ENCODE results near the gene ATG9B.

Gene ATG9B

DNA sequence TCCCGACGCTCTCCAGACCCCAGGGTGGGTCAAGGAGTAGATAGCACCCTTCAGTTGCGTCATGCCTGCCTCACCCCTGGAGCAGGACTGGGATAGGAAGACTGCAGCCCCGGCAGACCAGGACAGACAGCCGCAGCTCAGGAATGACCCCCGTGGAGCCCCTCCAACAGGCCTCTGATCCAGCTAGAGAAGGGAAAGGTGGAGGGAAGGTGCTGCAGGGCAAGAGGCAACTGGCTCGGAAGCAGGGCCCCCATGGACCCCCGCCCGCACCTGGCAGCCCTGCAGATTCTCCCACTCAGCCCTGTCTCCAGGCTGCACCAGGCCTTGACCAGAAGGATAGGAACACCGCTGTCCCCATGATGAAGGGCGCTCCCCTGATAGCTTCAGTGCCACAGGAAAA lies 53.9 kb downstream of the ATG9B start:
- peaks cover 69% of the 10 kb centered on the region for H3K27me3 ChIP-seq (replicated peaks)
- H3K27ac ChIP-seq: no peak overlapping the region
- TF ChIP-seq, protein P1, sequence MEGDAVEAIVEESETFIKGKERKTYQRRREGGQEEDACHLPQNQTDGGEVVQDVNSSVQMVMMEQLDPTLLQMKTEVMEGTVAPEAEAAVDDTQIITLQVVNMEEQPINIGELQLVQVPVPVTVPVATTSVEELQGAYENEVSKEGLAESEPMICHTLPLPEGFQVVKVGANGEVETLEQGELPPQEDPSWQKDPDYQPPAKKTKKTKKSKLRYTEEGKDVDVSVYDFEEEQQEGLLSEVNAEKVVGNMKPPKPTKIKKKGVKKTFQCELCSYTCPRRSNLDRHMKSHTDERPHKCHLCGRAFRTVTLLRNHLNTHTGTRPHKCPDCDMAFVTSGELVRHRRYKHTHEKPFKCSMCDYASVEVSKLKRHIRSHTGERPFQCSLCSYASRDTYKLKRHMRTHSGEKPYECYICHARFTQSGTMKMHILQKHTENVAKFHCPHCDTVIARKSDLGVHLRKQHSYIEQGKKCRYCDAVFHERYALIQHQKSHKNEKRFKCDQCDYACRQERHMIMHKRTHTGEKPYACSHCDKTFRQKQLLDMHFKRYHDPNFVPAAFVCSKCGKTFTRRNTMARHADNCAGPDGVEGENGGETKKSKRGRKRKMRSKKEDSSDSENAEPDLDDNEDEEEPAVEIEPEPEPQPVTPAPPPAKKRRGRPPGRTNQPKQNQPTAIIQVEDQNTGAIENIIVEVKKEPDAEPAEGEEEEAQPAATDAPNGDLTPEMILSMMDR (IDR thresholded peaks at IDR 0.05; ENCODE audit: low read depth, low read length, missing control alignments): no peak
- in situ Hi-C loops (cut with HindIII; ENCODE audit: low pct_ligation_motif_present, low sequenced_read_pairs): no loop called here
- DNase-seq: no peak
- H3K36me3 ChIP-seq (replicated peaks): no peaks in the 10 kb centered on the region
- H3K4me3 ChIP-seq (ENCODE audit: low read depth, low read length): no peak overlapping the region

DNA sequence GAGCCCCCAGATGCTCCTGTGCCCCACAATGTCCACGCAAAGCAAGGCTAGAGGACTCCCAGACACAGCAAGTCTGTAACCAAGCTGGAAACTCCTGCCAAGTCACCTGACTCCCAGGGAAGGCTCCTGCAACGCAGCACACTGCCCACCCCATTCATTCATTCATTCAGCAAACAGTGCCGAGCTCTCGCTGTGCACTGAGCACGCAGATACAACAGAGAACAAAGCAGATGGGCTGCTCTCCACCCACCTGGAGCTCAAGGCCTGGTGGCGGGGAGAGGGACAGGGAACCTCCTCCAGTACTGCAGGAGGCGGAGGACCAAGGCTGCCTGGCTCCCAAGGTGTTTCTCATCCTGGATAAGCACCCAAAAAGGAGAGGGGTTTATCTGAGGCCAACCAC lies 54.8 kb downstream of the ATG9B start:
- Histone ChIP-seq H3K27ac (no peak overlapping the region), H3K27me3 (replicated peaks) (peaks cover 65% of the 10 kb centered on the region), H3K4me3 (ENCODE audit: low read depth, low read length) (no peak overlapping the region), H3K36me3 (replicated peaks) (no peaks in the 10 kb centered on the region)
- TF ChIP-seq, protein P1 (IDR thresholded peaks at IDR 0.05; ENCODE audit: low read depth, low read length, missing control alignments): no peak
- in situ Hi-C loops (cut with HindIII; ENCODE audit: low pct_ligation_motif_present, low sequenced_read_pairs): no loop called here
- DNase-seq: no peak

DNA sequence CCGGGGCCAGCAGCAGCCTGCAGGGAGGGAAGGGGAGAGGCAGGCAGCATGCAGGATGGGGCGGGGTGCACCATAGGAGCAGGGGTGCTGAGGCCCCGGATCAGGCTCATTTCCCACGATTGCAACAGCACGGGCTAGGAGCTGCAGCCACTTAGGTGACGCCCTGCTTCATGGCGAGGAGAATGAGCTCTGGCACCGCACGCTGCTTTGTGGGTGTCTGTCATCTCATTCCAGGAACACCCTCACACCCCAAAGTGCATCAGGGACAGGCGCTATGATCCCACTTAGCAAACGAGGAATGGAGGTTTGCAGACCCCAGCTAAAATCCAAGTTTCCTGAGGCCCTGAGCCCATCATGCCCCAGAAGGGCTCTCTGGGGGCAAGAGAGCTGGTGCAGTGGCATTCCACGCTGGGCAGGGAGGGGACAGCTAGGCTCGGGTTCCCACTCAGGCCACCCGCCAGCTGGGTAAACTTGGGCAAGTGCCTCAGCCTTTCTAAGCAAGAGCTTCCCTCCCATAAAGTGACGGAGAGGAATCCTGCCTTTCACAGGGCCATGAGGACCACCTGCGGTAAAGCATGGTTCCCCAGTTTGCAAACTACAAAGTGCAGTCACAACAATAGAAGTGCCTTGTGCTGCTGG lies 55.4 kb downstream of the ATG9B start:
- TF ChIP-seq, protein P1 (IDR thresholded peaks at IDR 0.05; ENCODE audit: low read depth, low read length, missing control alignments): no peak
- Histone ChIP-seq H3K27ac (no peak overlapping the region), H3K4me3 (ENCODE audit: low read depth, low read length) (no peak overlapping the region), H3K27me3 (replicated peaks) (peaks cover 61% of the 10 kb centered on the region), H3K36me3 (replicated peaks) (no peaks in the 10 kb centered on the region)
- in situ Hi-C loops (cut with HindIII; ENCODE audit: low pct_ligation_motif_present, low sequenced_read_pairs): no loop called here
- DNase-seq: no peak

DNA sequence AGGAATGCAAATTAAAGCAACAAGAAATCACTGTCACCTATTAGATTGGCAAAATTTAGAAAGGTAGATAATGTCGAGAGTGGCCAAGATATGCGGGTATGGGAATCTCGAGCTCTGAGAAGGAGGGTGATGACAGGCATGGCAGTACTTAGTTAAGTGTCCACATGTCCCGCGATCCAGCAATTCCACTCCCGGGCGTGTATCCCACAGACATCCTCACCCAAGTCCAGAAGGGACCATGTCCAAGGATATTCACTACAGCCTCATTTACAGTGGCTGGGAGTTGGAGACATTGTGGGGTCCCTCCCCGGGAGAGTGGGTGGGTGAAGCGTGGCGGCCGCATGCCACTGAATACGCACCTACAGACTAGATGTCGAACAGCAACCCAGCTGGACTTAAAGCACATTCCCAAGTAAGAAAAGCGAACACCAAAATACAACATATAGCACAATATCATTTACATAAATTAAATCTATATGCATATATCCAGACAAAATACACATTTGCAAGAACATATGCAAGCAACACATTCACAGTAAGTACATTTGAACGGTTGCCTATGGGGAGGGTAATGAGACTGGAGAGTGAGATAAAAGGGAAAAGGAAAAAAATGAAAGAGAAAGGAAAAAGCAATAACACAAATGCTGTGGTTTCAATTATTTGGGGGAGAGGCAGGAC lies 56.1 kb downstream of the ATG9B start:
- no peaks in the 10 kb centered on the region for H3K36me3 ChIP-seq (replicated peaks)
- H3K27me3 ChIP-seq (replicated peaks): peaks cover 57% of the 10 kb centered on the region
- no peak overlapping the region for H3K27ac ChIP-seq
- H3K4me3 ChIP-seq (ENCODE audit: low read depth, low read length): no peak overlapping the region
- in situ Hi-C loops (cut with HindIII; ENCODE audit: low pct_ligation_motif_present, low sequenced_read_pairs): no loop called here
- TF ChIP-seq, protein P1 (IDR thresholded peaks at IDR 0.05; ENCODE audit: low read depth, low read length, missing control alignments): no peak
- no peak for DNase-seq

DNA sequence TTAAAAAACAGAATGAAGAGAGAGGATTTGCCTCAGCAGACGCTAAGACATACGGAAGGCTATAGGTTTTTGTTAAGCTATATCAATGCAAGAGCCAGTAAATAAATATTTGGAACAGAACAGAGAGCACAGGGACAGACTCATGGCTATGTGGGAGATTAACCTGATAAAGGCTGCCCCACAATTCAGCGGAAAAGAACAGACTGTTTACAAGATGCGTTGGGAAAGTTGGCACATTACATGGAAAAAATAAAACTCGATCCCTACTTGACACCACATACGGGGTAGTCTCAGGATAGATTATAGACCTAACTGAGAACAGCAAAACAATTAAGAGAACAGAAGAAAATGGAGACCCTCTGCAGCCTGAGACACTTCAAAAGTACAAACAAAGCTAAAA lies 56.9 kb downstream of the ATG9B start:
- H3K27me3 ChIP-seq (replicated peaks): peaks cover 51% of the 10 kb centered on the region

More for the DNA sequence above, 56.9 kb downstream of the ATG9B start:
- DNase-seq: no peak
- H3K27ac ChIP-seq: no peak overlapping the region
- TF ChIP-seq, protein P1 (IDR thresholded peaks at IDR 0.05; ENCODE audit: low read depth, low read length, missing control alignments): no peak
- no peak overlapping the region for H3K4me3 ChIP-seq (ENCODE audit: low read depth, low read length)
- in situ Hi-C loops (cut with HindIII; ENCODE audit: low pct_ligation_motif_present, low sequenced_read_pairs): no loop called here
- no peaks in the 10 kb centered on the region for H3K36me3 ChIP-seq (replicated peaks)
